ENCODE measurements around the gene EEF1AKMT2. TPM values are rescaled to one million over a fixed set of nuclear protein-coding genes. Genes with fewer than 3 reads are reported as not detected.
"Not testable (repeated sequence)": the region's sequence is repeated elsewhere in the genome, so short reads cannot be mapped to it uniquely, and the experiment has no call there.

Gene EEF1AKMT2
- 10.2 TPM for total RNA-seq

- DNase-seq (ENCODE audit: low read depth in 2 of 3, low spot score in 2 of 3): peak; percentile 68 to 91 (median 91)
These were observed at the start of gene EEF1AKMT2 for GRCh38 chr10:124791547-124792348. TSS of gene EEF1AKMT2 (minus strand) at chr10:124791887. CDS start at chr10:124791833, 54 bp downstream.

- no peak for DNase-seq (ENCODE audit: low read depth in 2 of 3, low spot score in 2 of 3)
These were observed 46.0 kb upstream of the EEF1AKMT2 start for GRCh38 chr10:124837687-124838086.

GRCh38 chr10:124831116-124831515 is 39.4 kb upstream of the EEF1AKMT2 start:
- no peak for DNase-seq (ENCODE audit: low read depth in 2 of 3, low spot score in 2 of 3)

GRCh38 chr10:124830445-124830844 is 38.8 kb upstream of the EEF1AKMT2 start:
- no peak for DNase-seq (ENCODE audit: low read depth in 2 of 3, low spot score in 2 of 3)

GRCh38 chr10:124829447-124830115 is 37.9 kb upstream of the EEF1AKMT2 start:
- DNase-seq (ENCODE audit: low read depth in 2 of 3, low spot score in 2 of 3): no peak

GRCh38 chr10:124827474-124827873 is 35.8 kb upstream of the EEF1AKMT2 start:
- peak in 2 of 3 donors; percentile 19 to 48 for DNase-seq (ENCODE audit: low read depth in 2 of 3, low spot score in 2 of 3)

GRCh38 chr10:124826262-124826661 is 34.6 kb upstream of the EEF1AKMT2 start:
- no peak for DNase-seq (ENCODE audit: low read depth in 2 of 3, low spot score in 2 of 3)

- no peak for DNase-seq (ENCODE audit: low read depth in 2 of 3, low spot score in 2 of 3)
These were observed 34.0 kb upstream of the EEF1AKMT2 start for GRCh38 chr10:124825702-124826101.

- not testable (repeated sequence) for DNase-seq (ENCODE audit: low read depth in 2 of 3, low spot score in 2 of 3)
These were observed 33.2 kb upstream of the EEF1AKMT2 start for GRCh38 chr10:124824932-124825331.

GRCh38 chr10:124824507-124824906 is 32.8 kb upstream of the EEF1AKMT2 start:
- DNase-seq (ENCODE audit: low read depth in 2 of 3, low spot score in 2 of 3): no peak

GRCh38 chr10:124821520-124821919 is 29.8 kb upstream of the EEF1AKMT2 start:
- no peak for DNase-seq (ENCODE audit: low read depth in 2 of 3, low spot score in 2 of 3)

- no peak for DNase-seq (ENCODE audit: low read depth in 2 of 3, low spot score in 2 of 3)
These were observed 28.4 kb upstream of the EEF1AKMT2 start for GRCh38 chr10:124820121-124820520.

- DNase-seq (ENCODE audit: low read depth in 2 of 3, low spot score in 2 of 3): peak in 2 of 3 donors; percentile 61 to 72
These were observed 10.6 kb upstream of the EEF1AKMT2 start for GRCh38 chr10:124802313-124802675.

GRCh38 chr10:124799211-124799610 is 7.5 kb upstream of the EEF1AKMT2 start:
- no peak for DNase-seq (ENCODE audit: low read depth in 2 of 3, low spot score in 2 of 3)

- DNase-seq (ENCODE audit: low read depth in 2 of 3, low spot score in 2 of 3): no peak
These were observed 7.1 kb upstream of the EEF1AKMT2 start for GRCh38 chr10:124798781-124799180.

GRCh38 chr10:124798364-124798763 is 6.7 kb upstream of the EEF1AKMT2 start:
- DNase-seq (ENCODE audit: low read depth in 2 of 3, low spot score in 2 of 3): no peak

GRCh38 chr10:124792998-124793352 is 1.3 kb upstream of the EEF1AKMT2 start:
- no peak for DNase-seq (ENCODE audit: low read depth in 2 of 3, low spot score in 2 of 3)

- not testable (repeated sequence) for DNase-seq (ENCODE audit: low read depth in 2 of 3, low spot score in 2 of 3)
These were observed 8.8 kb downstream of the EEF1AKMT2 start for GRCh38 chr10:124782900-124783299.

- DNase-seq (ENCODE audit: low read depth in 2 of 3, low spot score in 2 of 3): no peak
These were observed 22.9 kb downstream of the EEF1AKMT2 start for GRCh38 chr10:124768791-124769190.

GRCh38 chr10:124765256-124765655 is 26.4 kb downstream of the EEF1AKMT2 start:
- DNase-seq (ENCODE audit: low read depth in 2 of 3, low spot score in 2 of 3): no peak

- no peak for DNase-seq (ENCODE audit: low read depth in 2 of 3, low spot score in 2 of 3)
These were observed 28.4 kb downstream of the EEF1AKMT2 start for GRCh38 chr10:124763267-124763666.

GRCh38 chr10:124762281-124762680 is 29.4 kb downstream of the EEF1AKMT2 start:
- no peak for DNase-seq (ENCODE audit: low read depth in 2 of 3, low spot score in 2 of 3)

Data from hematopoietic multipotent progenitor cell (in vitro differentiated cells).